K562 (cell line): ENCODE measurements around the gene ATP2B1. TPM values are rescaled to one million over a fixed set of nuclear protein-coding genes. Genes with fewer than 3 reads are reported as not detected.

Experiments used
- ATAC-seq: fragments of 200-7000 bp; cut with Tn5 transposase; 3 replicates; pipeline ENCODE4 v1.9.1; 2020; ENCODE audit warnings: moderate library complexity
- BruUV-seq: library from RNA; stranded (reverse); fragments of 400-500 nt; replicated peaks from 2 replicates; lab custom pipeline; 2021; lab: Mats Ljungman, UMichigan
- CTCF ChIA-PET: fragments of 300-600 bp; formaldehyde crosslinking; extraction: SDS; loops from one replicate; lab custom pipeline; 2021; ENCODE audit warnings: low intra/inter-chr PET ratio; lab: Yijun Ruan, JAX
- POLR2A ChIA-PET: fragments of 300-600, 350-650 bp; sonication (Branson Sonifier 250); formaldehyde crosslinking; extraction: SDS; loops from one replicate; lab custom pipeline; 2021; ENCODE audit warnings: antibody characterized with exemption, inconsistent platforms; lab: Yijun Ruan, JAX
- DNase-seq, 4 experiments: peaks; one replicate each; pipeline versions ENCODE4 v3.0.0 to v3.0.0-alpha.2; 2011 to 2018; ENCODE audit warnings: low spot score in 3 of 4, mixed read lengths in 3 of 4; ENCODE audit errors: extremely low read depth in 1 of 4
- FAIRE-seq: peaks from 2 replicates; lab custom pipeline; 2011; peaks lifted over from hg19 to GRCh38; lab: Jason Lieb, UNC
- H2AFZ ChIP-seq: 2 replicates; pipeline ENCODE4 v1.6.0; 2011; ENCODE audit warnings: low read depth, low read length, control low read depth, inconsistent platforms
- H3K27ac ChIP-seq: fragments of 200-600 bp; 3 replicates; pipeline ENCODE4 v1.8.0; 2011; ENCODE audit warnings: low read depth, mild to moderate bottlenecking, control low read depth, inconsistent platforms, low read length, moderate library complexity, mixed read lengths; ENCODE audit errors: extremely low read depth
- H3K27me3 ChIP-seq, 2 experiments: fragments of 300-600 bp in 1 of 2; 2 replicates in 1 of 2; 3 replicates in 1 of 2; pipeline versions ENCODE4 v1.6.0 to v1.8.0; 2011; ENCODE audit warnings: inconsistent platforms in 2 of 2, low read length in 2 of 2, mild to moderate bottlenecking in 1 of 2, mixed read lengths in 1 of 2, moderate library complexity in 1 of 2; ENCODE audit not compliant: control insufficient read depth in 2 of 2, insufficient read depth in 2 of 2
- H3K36me3 ChIP-seq: fragments of 300-600 bp; 3 replicates; pipeline ENCODE4 v1.8.0; 2011; ENCODE audit warnings: mild to moderate bottlenecking, low read length, inconsistent platforms; ENCODE audit not compliant: control insufficient read depth, insufficient read depth
- H3K4me1 ChIP-seq, 2 experiments: fragments of 200-600 bp in 1 of 2; replicated peaks in 1 of 2; 2 replicates in 1 of 2; 3 replicates in 1 of 2; pipeline versions ENCODE4 v1.5.1 to v1.8.0; 2011; ENCODE audit warnings: inconsistent platforms in 2 of 2, low read length in 2 of 2, mild to moderate bottlenecking in 1 of 2, mixed read lengths in 1 of 2, moderate library complexity in 1 of 2; ENCODE audit not compliant: control insufficient read depth in 2 of 2, insufficient read depth in 2 of 2
- H3K4me2 ChIP-seq: 2 replicates; pipeline ENCODE4 v1.6.1; 2011; ENCODE audit warnings: low read length, control low read depth, inconsistent platforms, mixed read lengths; ENCODE audit not compliant: insufficient read depth
- H3K4me3 ChIP-seq: fragments of 200-600 bp; sonication (generic), shearing (Covaris generic); 2 replicates; pipeline ENCODE4 v1.5.1; 2016; ENCODE audit warnings: control low read depth, inconsistent platforms
- H3K79me2 ChIP-seq: fragments of 200-600 bp; 3 replicates; pipeline ENCODE4 v1.8.0; 2011; ENCODE audit warnings: low read length, inconsistent platforms; ENCODE audit not compliant: control insufficient read depth, insufficient read depth
- H3K9ac ChIP-seq, 2 experiments: 2 replicates each; pipeline versions ENCODE4 v1.6.0 to v1.6.1; 2011; ENCODE audit warnings: low read depth in 2 of 2, low read length in 2 of 2, control low read depth in 1 of 2, inconsistent platforms in 1 of 2, mild to moderate bottlenecking in 1 of 2, mixed read lengths in 1 of 2; ENCODE audit not compliant: insufficient read depth in 1 of 2
- H3K9me1 ChIP-seq: one replicate; pipeline ENCODE4 v1.6.0; 2011; ENCODE audit warnings: inconsistent platforms, mild to moderate bottlenecking, low read length, moderate library complexity; ENCODE audit not compliant: control insufficient read depth, insufficient read depth
- H3K9me3 ChIP-seq: replicated peaks from 2 replicates; pipeline ENCODE4 v1.5.1; 2011; ENCODE audit warnings: low read depth, low read length, inconsistent platforms; ENCODE audit not compliant: control insufficient read depth, insufficient read depth
- H4K20me1 ChIP-seq: replicated peaks from 2 replicates; pipeline ENCODE4 v1.6.1; 2011; ENCODE audit warnings: low read length, inconsistent platforms, mixed read lengths; ENCODE audit not compliant: control insufficient read depth, insufficient read depth
- BRD4 ChIP-seq: fragments of 200-600 bp; sonication (generic); IDR thresholded peaks from 2 replicates; pipeline ENCODE4 v1.6.1; 2017; ENCODE audit warnings: inconsistent platforms
- CBX8 ChIP-seq: fragments of 200-600 bp; sonication (generic); IDR thresholded peaks from 2 replicates; pipeline ENCODE4 v1.6.1; 2012; ENCODE audit warnings: borderline replicate concordance, mixed run types, low read depth, mild to moderate bottlenecking, moderate library complexity, mixed read lengths, low read length, control low read depth, inconsistent platforms; ENCODE audit not compliant: poor library complexity, severe bottlenecking; ENCODE audit errors: extremely low read depth
- EP300 ChIP-seq: IDR thresholded peaks from 2 replicates; pipeline ENCODE4 v1.6.1; 2012; ENCODE audit warnings: low read length, improper control_type of control experiment
- ETV1 ChIP-seq: fragments of 450-650 bp; conservative IDR thresholded peaks from 2 replicates; pipeline ENCODE4 v1.6.1; 2016; ENCODE audit warnings: missing genetic modification characterization, control low read depth, low read depth, missing compliant biosample characterization
- HLTF ChIP-seq: fragments of 450-650 bp; IDR thresholded peaks from 2 replicates; pipeline ENCODE4 v1.6.1; 2016
- NFE2L1 ChIP-seq: fragments of 450-650 bp; IDR thresholded peaks from 2 replicates; pipeline ENCODE4 v1.6.1; 2016; ENCODE audit warnings: missing genetic modification characterization, low read depth, mild to moderate bottlenecking, missing compliant biosample characterization, moderate library complexity, borderline replicate concordance
- NONO ChIP-seq, 2 experiments: fragments of 200-400 bp in 1 of 2; fragments of 450-650 bp in 1 of 2; formaldehyde crosslinking in 1 of 2; IDR thresholded peaks; 2 replicates each; pipeline ENCODE4 v1.6.1; 2017; ENCODE audit warnings: low read depth in 2 of 2, mild to moderate bottlenecking in 2 of 2, moderate library complexity in 2 of 2, low read length in 1 of 2
- TFAM ChIP-seq: fragments of 250-450 bp; sonication (Bioruptor Pico); conservative IDR thresholded peaks from 2 replicates; pipeline ENCODE4 v1.5.0; 2021; ENCODE audit warnings: mild to moderate bottlenecking, moderate library complexity
- THRB ChIP-seq: fragments of 450-650 bp; formaldehyde crosslinking; conservative IDR thresholded peaks from 2 replicates; pipeline ENCODE4 v1.4.0; 2022; ENCODE audit warnings: mild to moderate bottlenecking, missing genetic modification characterization
- U2AF2 ChIP-seq: fragments of 200-400 bp; formaldehyde crosslinking; optimal IDR thresholded peaks from 2 replicates; pipeline ENCODE3; 2017; ENCODE audit warnings: low read depth, mild to moderate bottlenecking, low read length
- ZBTB1 ChIP-seq: sonication (generic); formaldehyde crosslinking; IDR thresholded peaks from 2 replicates; pipeline ENCODE4 v1.8.1; 2023; ENCODE audit warnings: missing genetic modification reagents, low read depth, mild to moderate bottlenecking, borderline replicate concordance
- ZMIZ1 ChIP-seq, 2 experiments: fragments of 150-350 bp in 1 of 2; IDR thresholded peaks; 2 replicates each; pipeline ENCODE4 v1.6.1; 2012 to 2016; ENCODE audit warnings: low read depth in 2 of 2, low read length in 2 of 2, mild to moderate bottlenecking in 1 of 2, moderate library complexity in 1 of 2
- ZNF41 ChIP-seq: fragments of 250-450 bp; sonication (Bioruptor Pico); conservative IDR thresholded peaks from 2 replicates; pipeline ENCODE4 v1.4.0; 2020; ENCODE audit warnings: mild to moderate bottlenecking
- ZNF507 ChIP-seq: conservative IDR thresholded peaks from 2 replicates; pipeline ENCODE4 v1.6.1; 2017; ENCODE audit warnings: missing genetic modification characterization, missing compliant biosample characterization
- ZNF518B ChIP-seq: fragments of 250-450 bp; sonication (Bioruptor Pico); IDR thresholded peaks from 2 replicates; pipeline ENCODE4 v1.5.0; 2021; ENCODE audit warnings: mild to moderate bottlenecking, moderate library complexity
- in situ Hi-C: fragments of 300-500 bp; cut with MboI; formaldehyde crosslinking; loops from 4 replicates; pipeline ENCODE4 v1.15.0; 2018; ENCODE audit warnings: inconsistent platforms, mixed read lengths
- intact Hi-C: fragments of 100-400 bp; cut with micrococcal nuclease; formaldehyde crosslinking; loops from 2 replicates; pipeline ENCODE4 v1.14.2; 2022
- polyA plus RNA-seq, 8 experiments: library from polyadenylated mRNA; depleted of rRNA in 4 of 8; stranded (reverse) in 5 of 8; unstranded in 3 of 8; fragments of >200 nt; fragmentation: Nextera tagmentation in 2 of 8; fragmentation: Illumina TruSeq in 1 of 8; extraction: Ambion mirVana in 2 of 8; extraction: Trizol in 1 of 8; gene quantifications; 2 replicates each; pipeline versions ENCODE4 v1.2.1 to v1.2.3, GENCODE V29; 2011 to 2014; ENCODE audit warnings: inconsistent platforms in 1 of 8, missing spikeins in 1 of 8
- total RNA-seq, 7 experiments: library from RNA; depleted of rRNA in 6 of 7; stranded (reverse); fragments of >200 nt in 6 of 7; fragmentation: Illumina TruSeq in 2 of 7; extraction: Trizol in 2 of 7; gene quantifications; 2 replicates each; pipeline versions ENCODE4 v1.2.1 to v1.2.3, GENCODE V29; 2011 to 2021; ENCODE audit warnings: low replicate concordance in 1 of 7

ATP2B1 gene
- total and polyA plus RNA-seq, 9 of the 15 experiments (the other 6 are each of a cell fraction or from before 2014, with no cell fraction given) = 8.6 to 39.0 (median 27.8) TPM

GRCh38 chr12:89566615-89567014 is 142.0 kb downstream of the ATP2B1 start:
- ChIA-PET CTCF (no interaction called here), POLR2A (interaction anchor here (0.9 to 1.8 kb wide), 3 partner anchors 9 to 139 kb away, joined by 3 to 4 read pairs (median 4); no protein-coding TSS in a partner anchor)
- H3K4me2 ChIP-seq = no peak overlapping the region
- H3K27me3 ChIP-seq = no peaks in the 10 kb centered on the region
- in situ Hi-C loops = no loop called here
- no peaks in the 10 kb centered on the region for H3K9me3 ChIP-seq
- FAIRE-seq (no peak), ATAC-seq (peak; percentile 55), DNase-seq (peak in 2 of 4 experiments; percentile 24 to 35)
- H3K79me2 ChIP-seq = no peaks in the 10 kb centered on the region
- no peak overlapping the region for H3K4me3 ChIP-seq
- no peak overlapping the region for H3K9ac ChIP-seq
- H3K9me1 ChIP-seq = no peaks in the 10 kb centered on the region
- H3K4me1 ChIP-seq = peaks cover 0 to 10% of the 10 kb centered on the region in 2 experiments; a peak in 1 of 5 replicates
- no peak overlapping the region for H2AFZ ChIP-seq
- no TSS peak for BruUV-seq
- H3K36me3 ChIP-seq = no peaks in the 10 kb centered on the region
- H4K20me1 ChIP-seq = no peaks in the 10 kb centered on the region
- intact Hi-C loops = no loop called here
- H3K27ac ChIP-seq = no peak overlapping the region
- TF ChIP-seq THRB (CRISPR knock-in tag) (no peak), CBX8 (no peak), ZBTB1 (no peak), HLTF (no peak), NONO (IDR thresholded peaks at IDR 0.05; ENCODE audit: low read depth in 2 of 2, low read length in 1 of 2) (no peak), U2AF2 (no peak), ETV1 (no peak), EP300 (peak; percentile 53; the same call in 1 of the 2 replicates), BRD4 (no peak), ZMIZ1 (IDR thresholded peaks at IDR 0.05; ENCODE audit: low read depth in 2 of 2, low read length in 2 of 2) (no peak), ZNF507 (tag) (no peak), NFE2L1 (tag) (no peak), ZNF518B (CRISPR knock-in tag) (no peak), ZNF41 (CRISPR knock-in tag) (no peak), TFAM (CRISPR knock-in tag) (no peak)
